CD14-positive monocyte (primary cell): ENCODE results near the gene EVL. TPM values are rescaled to one million over a fixed set of nuclear protein-coding genes. Genes with fewer than 3 reads are reported as not detected.

Experiments
- DNase-seq, 3 donors: peaks; one replicate each; pipeline ENCODE4 v3.0.0-alpha.2; 2011 to 2022
- H2AFZ ChIP-seq: 2 replicates; pipeline ENCODE4 v1.6.0; 2012; ENCODE audit warnings: mild to moderate bottlenecking, low read depth, low read length, inconsistent platforms; ENCODE audit not compliant: insufficient read depth, poor library complexity, severe bottlenecking
- H3K27ac ChIP-seq, 2 donors: 1 replicate in 1 of 2; 2 replicates in 1 of 2; pipeline ENCODE4 v1.5.1; 2012 to 2013; ENCODE audit warnings: low read length in 2 of 2, control low read depth in 1 of 2, inconsistent platforms in 1 of 2, low read depth in 1 of 2, mild to moderate bottlenecking in 1 of 2
- H3K27me3 ChIP-seq, 2 donors: one replicate each; pipeline versions ENCODE4 v1.6.0 to v1.6.1; 2011 to 2013; ENCODE audit warnings: low read length in 2 of 2; ENCODE audit not compliant: control insufficient read depth in 2 of 2, insufficient read depth in 2 of 2
- H3K36me3 ChIP-seq, 2 donors: replicated peaks in 1 of 2; 1 replicate in 1 of 2; 2 replicates in 1 of 2; pipeline versions ENCODE4 v1.5.1 to v1.6.1; 2012 to 2013; ENCODE audit warnings: low read length in 2 of 2, control low read depth in 1 of 2, inconsistent platforms in 1 of 2, mild to moderate bottlenecking in 1 of 2; ENCODE audit not compliant: insufficient read depth in 2 of 2, control insufficient read depth in 1 of 2
- H3K4me1 ChIP-seq, 2 donors: 1 replicate in 1 of 2; 2 replicates in 1 of 2; pipeline versions ENCODE4 v1.5.1 to v1.6.1; 2012 to 2013; ENCODE audit warnings: low read length in 2 of 2, control low read depth in 1 of 2, inconsistent platforms in 1 of 2, mild to moderate bottlenecking in 1 of 2, moderate library complexity in 1 of 2; ENCODE audit not compliant: insufficient read depth in 2 of 2, control insufficient read depth in 1 of 2
- H3K4me2 ChIP-seq: replicated peaks from 2 replicates; pipeline ENCODE3; 2012; ENCODE audit warnings: low read length, moderate library complexity, mild to moderate bottlenecking; ENCODE audit not compliant: poor library complexity, severe bottlenecking; ENCODE audit errors: extremely low read depth
- H3K4me3 ChIP-seq, 3 experiments: fragments of 200-600 bp in 1 of 3; sonication (generic) in 1 of 3; replicated peaks in 1 of 3; 1 replicate in 2 of 3; 2 replicates in 1 of 3; pipeline ENCODE4 v1.5.1; 2011 to 2013; ENCODE audit warnings: low read length in 3 of 3, mild to moderate bottlenecking in 3 of 3, control low read depth in 2 of 3, low read depth in 2 of 3, inconsistent platforms in 1 of 3, moderate library complexity in 1 of 3
- H3K79me2 ChIP-seq: 2 replicates; pipeline ENCODE4 v1.6.0; 2012; ENCODE audit warnings: mild to moderate bottlenecking, control low read depth, inconsistent platforms, low read length, moderate library complexity; ENCODE audit not compliant: insufficient read depth
- H3K9ac ChIP-seq: 2 replicates; pipeline ENCODE4 v1.6.0; 2017; ENCODE audit warnings: low read length, mild to moderate bottlenecking; ENCODE audit not compliant: insufficient read depth, poor library complexity, severe bottlenecking
- H3K9me3 ChIP-seq, 2 donors: replicated peaks in 1 of 2; 1 replicate in 1 of 2; 2 replicates in 1 of 2; pipeline versions ENCODE4 v1.5.1 to v1.6.1; 2012 to 2013; ENCODE audit warnings: low read length in 2 of 2, control low read depth in 1 of 2; ENCODE audit not compliant: control insufficient read depth in 1 of 2, insufficient read depth in 1 of 2
- H4K20me1 ChIP-seq: 2 replicates; pipeline ENCODE4 v1.6.0; 2012; ENCODE audit warnings: mild to moderate bottlenecking, low read length, control low read depth, moderate library complexity; ENCODE audit not compliant: insufficient read depth
- H3K27ac Mint-ChIP-seq, 7 donors: one replicate each; pipeline ENCODE4 v1.8.0; 2020; ENCODE audit warnings: mild to moderate bottlenecking in 7 of 7, mixed read lengths in 7 of 7, moderate library complexity in 6 of 7, inconsistent platforms in 2 of 7
- H3K27me3 Mint-ChIP-seq, 3 donors: one replicate each; pipeline ENCODE4 v1.8.0; 2021 to 2022; ENCODE audit warnings: low read depth in 3 of 3, mild to moderate bottlenecking in 3 of 3, mixed read lengths in 3 of 3, moderate library complexity in 3 of 3, inconsistent platforms in 1 of 3
- H3K36me3 Mint-ChIP-seq, 2 donors: one replicate each; pipeline ENCODE4 v1.8.0; 2020; ENCODE audit warnings: mixed read lengths in 2 of 2, inconsistent platforms in 1 of 2, mild to moderate bottlenecking in 1 of 2
- H3K4me1 Mint-ChIP-seq: one replicate; pipeline ENCODE4 v1.8.0; 2020; ENCODE audit warnings: mild to moderate bottlenecking, mixed read lengths
- H3K4me3 Mint-ChIP-seq, 2 donors: one replicate each; pipeline ENCODE4 v1.8.0; 2020; ENCODE audit warnings: mild to moderate bottlenecking in 2 of 2, mixed read lengths in 2 of 2, moderate library complexity in 1 of 2
- H3K9me3 Mint-ChIP-seq, 7 donors: one replicate each; pipeline ENCODE4 v1.8.0; 2020 to 2022; ENCODE audit warnings: mixed read lengths in 7 of 7, mild to moderate bottlenecking in 6 of 7, moderate library complexity in 6 of 7, inconsistent platforms in 2 of 7
- WGBS: methylation state at CpG from one replicate; pipeline ENCODE4 v1.1.5; 2013; ENCODE audit warnings: missing lambda C conversion rate; ENCODE audit not compliant: insufficient coverage; 5-methylcytosine and 5-hydroxymethylcytosine counted together
- intact Hi-C, 2 donors: fragments of 100-400 bp; cut with micrococcal nuclease; formaldehyde crosslinking; loops; one replicate each; pipeline versions ENCODE4 v1.15.0 to v1.15.1; 2023
- polyA plus RNA-seq, 3 donors: library from polyadenylated mRNA; depleted of rRNA in 1 of 3; unstranded in 2 of 3; stranded (reverse) in 1 of 3; fragments of 300-500 nt in 2 of 3; fragments of >200 nt in 1 of 3; fragmentation: Illumina TruSeq in 2 of 3; gene quantifications; 1 replicate in 2 of 3; 2 replicates in 1 of 3; pipeline ENCODE4 v1.2.3, GENCODE V29; 2012 to 2021
- TF ChIP-seq, protein P1 (sequence below): fragments of 200-600 bp; IDR thresholded peaks from one replicate; pipeline ENCODE4 v1.8.0; 2022; ENCODE audit warnings: antibody characterized with exemption, mild to moderate bottlenecking

Gene EVL
- polyA plus RNA-seq, 3 donors, result 3.2 to 131 (median 6.7) TPM

DNA sequence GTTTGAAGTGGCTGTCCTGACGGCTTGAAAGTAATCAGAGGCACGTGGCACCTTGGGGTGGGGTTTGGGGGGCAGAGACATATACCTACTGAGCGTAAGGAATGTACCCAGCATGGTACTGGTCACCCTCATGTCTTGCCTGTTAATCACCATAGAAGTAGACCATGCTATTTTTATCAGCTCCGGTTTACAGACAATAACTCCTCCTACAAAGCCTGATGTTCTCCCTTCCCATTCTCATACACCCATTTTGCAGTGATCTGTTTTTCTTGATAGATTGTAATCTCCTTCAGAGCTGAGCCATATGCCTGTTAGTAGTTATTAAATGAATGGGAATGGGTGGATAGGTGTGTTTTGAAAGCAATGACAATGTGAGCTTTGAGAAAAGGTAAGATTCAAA is 10.5 kb downstream of the EVL start:
- TF ChIP-seq, protein P1, sequence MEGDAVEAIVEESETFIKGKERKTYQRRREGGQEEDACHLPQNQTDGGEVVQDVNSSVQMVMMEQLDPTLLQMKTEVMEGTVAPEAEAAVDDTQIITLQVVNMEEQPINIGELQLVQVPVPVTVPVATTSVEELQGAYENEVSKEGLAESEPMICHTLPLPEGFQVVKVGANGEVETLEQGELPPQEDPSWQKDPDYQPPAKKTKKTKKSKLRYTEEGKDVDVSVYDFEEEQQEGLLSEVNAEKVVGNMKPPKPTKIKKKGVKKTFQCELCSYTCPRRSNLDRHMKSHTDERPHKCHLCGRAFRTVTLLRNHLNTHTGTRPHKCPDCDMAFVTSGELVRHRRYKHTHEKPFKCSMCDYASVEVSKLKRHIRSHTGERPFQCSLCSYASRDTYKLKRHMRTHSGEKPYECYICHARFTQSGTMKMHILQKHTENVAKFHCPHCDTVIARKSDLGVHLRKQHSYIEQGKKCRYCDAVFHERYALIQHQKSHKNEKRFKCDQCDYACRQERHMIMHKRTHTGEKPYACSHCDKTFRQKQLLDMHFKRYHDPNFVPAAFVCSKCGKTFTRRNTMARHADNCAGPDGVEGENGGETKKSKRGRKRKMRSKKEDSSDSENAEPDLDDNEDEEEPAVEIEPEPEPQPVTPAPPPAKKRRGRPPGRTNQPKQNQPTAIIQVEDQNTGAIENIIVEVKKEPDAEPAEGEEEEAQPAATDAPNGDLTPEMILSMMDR, result no peak
- intact Hi-C loops, result no loop called here
- Histone ChIP-seq H3K79me2 (peaks cover 51% of the 10 kb centered on the region), H4K20me1 (peaks cover 16% of the 10 kb centered on the region), H2AFZ (no peak overlapping the region), H3K9ac (no peak overlapping the region), H3K27ac (peak overlapping the region in 1 of 2 donors; percentile 84), H3K27me3 (no peaks in the 10 kb centered on the region), H3K4me2 (no peak overlapping the region), H3K4me3 (no peak overlapping the region), H3K4me1 (peaks cover 58 to 73% of the 10 kb centered on the region in 2 donors), H3K36me3 (no peaks in the 10 kb centered on the region), H3K9me3 (no peaks in the 10 kb centered on the region)
- Mint-ChIP-seq H3K27ac (peak overlapping the region; percentile 84 to 94 (median 93)), H3K4me3 (no peak overlapping the region), H3K36me3 (peaks cover 36 to 44% of the 10 kb centered on the region in 2 donors), H3K27me3 (peaks cover 0 to 2% (median 0%) of the 10 kb centered on the region in 3 donors), H3K4me1 (peaks cover 74% of the 10 kb centered on the region), H3K9me3 (peaks cover 0 to 2% (median 0%) of the 10 kb centered on the region in 7 donors)
- WGBS, result no CpG with 5 or more reads among the region's 4 CpGs
- DNase-seq, result no peak

DNA sequence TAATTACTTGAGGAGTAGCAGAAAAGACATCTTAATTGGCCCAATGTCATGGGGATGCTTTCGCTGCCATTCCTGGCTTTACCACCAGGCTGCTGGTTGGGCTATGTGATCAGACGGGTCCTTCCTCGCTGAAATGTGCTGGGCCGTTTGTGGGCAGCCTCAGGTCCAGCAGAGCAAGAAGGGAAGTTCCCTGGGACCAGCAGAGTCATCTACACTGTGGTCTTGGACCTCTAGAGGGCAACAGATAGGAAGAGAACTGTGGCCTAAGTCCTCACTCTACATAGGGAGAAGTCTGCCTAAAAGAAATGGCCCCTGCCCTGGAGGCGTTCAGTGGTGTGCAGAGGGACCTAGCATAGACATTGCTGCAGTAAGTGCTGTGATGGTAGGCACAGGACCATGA is 10.9 kb downstream of the EVL start:
- H3K4me3 ChIP-seq, result no peak overlapping the region
- TF ChIP-seq, protein P1, result peak; percentile 84
- H3K4me2 ChIP-seq, result no peak overlapping the region
- Mint-ChIP-seq H3K27ac (peak overlapping the region; percentile 84 to 94 (median 93)), H3K9me3 (peaks cover 0 to 2% (median 0%) of the 10 kb centered on the region in 7 donors), H3K36me3 (peaks cover 33 to 42% of the 10 kb centered on the region in 2 donors), H3K4me3 (peak overlapping the region in 1 of 2 donors; percentile 60), H3K27me3 (peaks cover 0 to 2% (median 0%) of the 10 kb centered on the region in 3 donors), H3K4me1 (peaks cover 75% of the 10 kb centered on the region)
- no peaks in the 10 kb centered on the region for H3K9me3 ChIP-seq
- WGBS, result 17% methylated on average over 5 of the region's 5 CpGs
- peak overlapping the region; percentile 65 to 84 for H3K27ac ChIP-seq
- no peak overlapping the region for H3K9ac ChIP-seq
- peak; percentile 95 to 98 (median 95) for DNase-seq
- H3K36me3 ChIP-seq, result no peaks in the 10 kb centered on the region
- intact Hi-C loops, result no loop called here
- H4K20me1 ChIP-seq, result peaks cover 16% of the 10 kb centered on the region
- H2AFZ ChIP-seq, result peak overlapping the region; percentile 55
- H3K79me2 ChIP-seq, result peaks cover 46% of the 10 kb centered on the region
- H3K4me1 ChIP-seq, result peaks cover 58 to 75% of the 10 kb centered on the region in 2 donors
- no peaks in the 10 kb centered on the region for H3K27me3 ChIP-seq
